Esophagus (tissue), 2 donors: ENCODE data around the gene DDO. TPM values are rescaled to one million over a fixed set of nuclear protein-coding genes. Genes with fewer than 3 reads are reported as not detected.
A peak's percentile ranks its signal among the peaks of the same experiment; 100 is the strongest.

ENCODE experiments used
- H3K27ac ChIP-seq, 2 donors: one replicate each; pipeline ENCODE4 v1.5.1; 2013; ENCODE audit warnings: low read depth in 2 of 2, mild to moderate bottlenecking in 2 of 2, inconsistent platforms in 1 of 2, low read length in 1 of 2, moderate library complexity in 1 of 2
- H3K27me3 ChIP-seq, 2 donors: one replicate each; pipeline ENCODE4 v1.6.1; 2013; ENCODE audit warnings: low read length in 2 of 2, control low read depth in 1 of 2, mild to moderate bottlenecking in 1 of 2; ENCODE audit not compliant: insufficient read depth in 2 of 2, control insufficient read depth in 1 of 2
- H3K36me3 ChIP-seq, 2 donors: one replicate each; pipeline ENCODE4 v1.6.1; 2013; ENCODE audit warnings: low read length in 1 of 2; ENCODE audit not compliant: control insufficient read depth in 2 of 2, insufficient read depth in 2 of 2
- H3K4me1 ChIP-seq, 2 donors: one replicate each; pipeline ENCODE4 v1.6.1; 2013; ENCODE audit warnings: low read length in 1 of 2; ENCODE audit not compliant: control insufficient read depth in 2 of 2, insufficient read depth in 2 of 2
- H3K4me3 ChIP-seq, 2 donors: one replicate each; pipeline ENCODE4 v1.5.1; 2013; ENCODE audit warnings: low read length in 2 of 2, mild to moderate bottlenecking in 2 of 2, low read depth in 1 of 2, moderate library complexity in 1 of 2
- H3K9me3 ChIP-seq, 2 donors: one replicate each; pipeline ENCODE4 v1.6.1; 2013; ENCODE audit warnings: mild to moderate bottlenecking in 2 of 2, low read depth in 1 of 2, low read length in 1 of 2, moderate library complexity in 1 of 2; ENCODE audit not compliant: control insufficient read depth in 2 of 2, insufficient read depth in 1 of 2
- WGBS, 2 donors: extraction: QIAGEN DNeasy Blood & Tissue Kit; methylation state at CpG; one replicate each; pipeline ENCODE4 v1.1.7; 2013; 5-methylcytosine and 5-hydroxymethylcytosine counted together
- polyA plus RNA-seq, 2 donors: library from polyadenylated mRNA; stranded (reverse); fragments of 200-250 nt; gene quantifications; one replicate each; pipeline ENCODE4 v1.2.3, GENCODE V29; 2013
- donor health status: healthy with polysubstance abuse.
- donor health status: Bipolar disorder and iron deficiency.

DDO gene
- polyA plus RNA-seq, 2 donors = 0.28 to 0.34 TPM

DNA sequence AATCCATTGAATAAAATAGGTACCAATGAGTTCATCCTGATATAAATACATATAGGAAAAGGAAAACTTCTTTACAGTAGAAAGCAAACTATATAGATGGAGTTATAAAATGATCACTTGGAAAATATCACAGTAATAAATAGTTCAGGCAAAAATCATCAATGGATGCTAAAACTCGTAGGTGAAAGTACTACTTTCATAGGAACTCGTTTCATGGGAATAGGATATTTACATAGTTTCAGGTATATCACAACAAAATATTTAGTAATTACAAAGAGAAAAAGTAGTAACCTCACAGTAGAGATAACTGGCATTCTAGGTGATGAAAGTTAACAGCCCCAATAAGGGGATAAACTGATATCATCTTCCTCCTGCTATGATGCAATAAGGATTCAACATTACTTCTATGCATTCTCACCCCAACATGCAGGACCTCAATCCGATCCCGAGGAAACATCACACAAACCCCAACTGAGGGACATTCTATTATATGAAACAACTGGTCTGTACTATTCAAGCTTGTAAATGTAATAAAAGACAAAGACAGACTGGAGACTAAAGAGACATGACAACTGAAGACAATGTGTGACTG, 13.7 kb downstream of the DDO start:
- no peaks in the 10 kb centered on the region for H3K9me3 ChIP-seq
- no peaks in the 10 kb centered on the region for H3K27me3 ChIP-seq
- no peak overlapping the region for H3K4me3 ChIP-seq
- 88% methylated on average over 4 of the region's 4 CpGs for WGBS, 2 donors
- peaks cover 0 to 3% of the 10 kb centered on the region in 2 donors for H3K4me1 ChIP-seq
- no peak overlapping the region for H3K27ac ChIP-seq
- no peaks in the 10 kb centered on the region for H3K36me3 ChIP-seq

DNA sequence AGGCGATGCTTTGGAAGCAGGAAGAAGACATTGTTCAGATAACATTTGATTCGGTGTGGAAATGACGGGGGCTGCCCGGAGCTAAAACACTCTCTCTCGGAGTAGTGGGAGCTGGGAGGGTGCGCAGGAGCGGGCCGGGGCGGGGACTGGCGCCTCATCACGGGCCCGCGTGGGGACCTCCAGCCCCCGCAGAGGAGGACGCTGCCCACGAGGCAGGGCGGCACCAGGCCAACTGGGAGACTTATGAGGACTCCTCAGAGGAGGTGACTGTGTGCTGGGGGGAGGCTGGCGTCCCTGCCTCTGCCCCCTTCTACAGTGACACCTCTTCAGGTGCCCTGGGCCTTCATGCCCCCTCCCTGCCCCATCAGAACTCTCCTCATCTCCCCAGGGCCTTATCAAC, 15.2 kb downstream of the DDO start:
- WGBS, 2 donors = 47 to 69% methylated on average over 16 to 18 of the region's 18 CpGs
- Histone ChIP-seq H3K27me3 (no peaks in the 10 kb centered on the region), H3K9me3 (no peaks in the 10 kb centered on the region), H3K36me3 (no peaks in the 10 kb centered on the region), H3K27ac (no peak overlapping the region), H3K4me3 (peak overlapping the region; percentile 34 to 48), H3K4me1 (peaks cover 0 to 3% of the 10 kb centered on the region in 2 donors)

DNA sequence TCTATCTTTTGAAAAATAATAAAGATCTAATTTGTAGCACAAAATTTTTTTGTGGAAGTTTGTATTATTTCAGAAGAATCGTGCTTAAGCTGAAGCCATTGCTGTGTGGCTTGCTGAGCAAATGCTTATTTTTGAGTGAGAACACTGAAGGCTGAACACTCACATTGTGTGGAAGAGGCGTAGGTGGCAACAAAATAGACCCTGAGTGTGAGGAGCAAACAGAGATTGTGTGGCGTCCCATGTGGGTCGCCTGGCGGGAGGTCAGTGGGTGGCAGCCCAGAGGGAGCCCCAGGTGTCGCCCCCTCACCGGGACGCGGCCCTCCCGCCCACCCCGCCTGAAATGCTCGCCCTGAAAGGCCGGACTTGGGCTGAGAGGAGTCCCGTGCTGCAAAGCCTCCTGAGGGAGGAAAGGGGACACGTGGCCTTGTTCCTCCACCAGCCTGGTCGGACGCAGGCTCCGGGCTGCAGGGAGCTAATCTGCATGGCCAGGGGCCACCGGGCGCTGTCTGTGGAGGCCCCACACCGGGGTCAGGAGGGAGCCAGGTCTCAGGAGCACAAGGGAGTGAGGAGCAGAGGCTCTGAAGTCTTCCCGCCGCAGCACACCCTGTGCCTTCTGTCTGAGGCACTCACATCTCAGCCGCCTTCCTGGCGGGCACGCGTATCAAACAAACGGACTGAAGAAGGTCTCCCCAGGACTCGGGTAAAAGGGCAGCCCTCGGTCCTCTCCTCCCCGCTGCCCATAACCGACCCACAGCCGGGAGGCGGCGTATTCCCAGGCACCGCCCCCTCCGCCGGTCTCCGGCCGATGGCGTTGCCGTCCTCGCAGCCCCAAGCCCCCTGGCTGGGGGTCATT, 15.9 kb downstream of the DDO start:
- H3K36me3 ChIP-seq = no peaks in the 10 kb centered on the region
- no peaks in the 10 kb centered on the region for H3K9me3 ChIP-seq
- H3K27ac ChIP-seq = no peak overlapping the region
- H3K4me3 ChIP-seq = peak overlapping the region; percentile 34 to 48
- H3K4me1 ChIP-seq = peaks cover 0 to 3% of the 10 kb centered on the region in 2 donors
- no peaks in the 10 kb centered on the region for H3K27me3 ChIP-seq
- 24 to 43% methylated on average over 41 to 43 of the region's 43 CpGs for WGBS, 2 donors

DNA sequence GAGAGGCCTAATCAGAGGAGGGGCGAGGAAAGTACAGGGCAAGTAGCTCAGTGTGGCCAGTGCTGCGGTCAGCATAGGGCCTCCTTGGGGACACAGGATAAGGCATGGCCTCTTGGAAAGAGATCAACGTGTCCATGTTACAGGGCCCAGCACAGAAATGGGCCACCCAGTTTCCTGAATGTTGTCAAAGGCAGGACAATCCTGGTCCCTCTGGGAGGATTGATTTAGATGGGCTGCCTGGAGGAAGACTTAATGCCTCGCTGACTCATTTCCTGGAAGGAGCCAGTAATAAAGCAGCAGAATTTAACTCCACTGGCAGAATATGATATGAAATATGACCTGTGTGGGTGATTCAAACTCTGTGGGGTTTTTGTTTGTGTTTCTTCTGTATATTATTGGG, 16.6 kb downstream of the DDO start:
- H3K36me3 ChIP-seq = no peaks in the 10 kb centered on the region
- WGBS, 2 donors = 88 to 90% methylated on average over 4 of the region's 4 CpGs
- H3K27me3 ChIP-seq = no peaks in the 10 kb centered on the region
- no peak overlapping the region for H3K27ac ChIP-seq
- no peak overlapping the region for H3K4me3 ChIP-seq
- peaks cover 0 to 3% of the 10 kb centered on the region in 2 donors for H3K4me1 ChIP-seq
- no peaks in the 10 kb centered on the region for H3K9me3 ChIP-seq

DNA sequence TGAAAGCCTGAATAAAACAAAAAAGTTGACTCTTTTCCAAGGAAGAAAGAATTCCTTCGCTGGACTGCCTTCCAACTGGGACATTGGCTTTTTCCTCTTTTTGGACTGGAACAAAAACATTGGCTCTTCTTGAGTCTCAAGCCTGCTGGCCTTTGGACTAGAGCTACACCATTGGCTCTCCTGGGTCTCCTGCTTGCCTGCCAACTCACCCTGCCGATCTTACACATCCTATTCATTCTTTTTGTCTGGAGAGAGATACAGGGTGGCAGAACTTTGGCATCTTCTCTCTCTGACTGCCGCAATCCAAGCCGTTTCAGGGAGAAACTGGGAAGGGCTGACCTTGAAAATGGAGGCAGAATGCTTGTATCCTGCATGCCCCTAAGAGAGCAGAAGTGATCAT, 20.2 kb downstream of the DDO start:
- H3K4me1 ChIP-seq = peaks cover 0 to under 1% of the 10 kb centered on the region in 2 donors
- H3K27ac ChIP-seq = no peak overlapping the region
- no peaks in the 10 kb centered on the region for H3K27me3 ChIP-seq
- H3K36me3 ChIP-seq = no peaks in the 10 kb centered on the region
- no peak overlapping the region for H3K4me3 ChIP-seq
- H3K9me3 ChIP-seq = no peaks in the 10 kb centered on the region
- WGBS, 2 donors = 51 to 58% methylated on average over 4 of the region's 4 CpGs

DNA sequence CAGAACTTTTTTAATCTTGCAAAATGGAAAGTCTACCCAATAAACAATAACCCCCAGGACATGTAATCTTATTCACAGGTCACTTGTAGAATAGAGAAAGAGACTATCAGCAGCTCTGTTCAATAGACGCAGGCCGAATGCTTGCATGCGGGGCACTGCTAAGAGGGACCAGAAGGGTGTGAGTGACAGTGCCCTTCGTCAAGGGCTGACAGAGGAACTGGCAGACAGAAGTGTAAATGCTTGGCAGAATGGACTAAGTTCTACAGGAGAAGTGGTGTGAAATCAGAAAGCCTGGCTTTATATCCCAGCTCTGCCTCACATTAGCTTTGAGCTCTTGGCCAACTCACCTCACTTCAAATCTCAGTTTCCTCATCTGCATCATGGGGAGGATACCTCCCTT, 21.0 kb downstream of the DDO start:
- WGBS, 2 donors = 93 to 97% methylated on average over 4 of the region's 4 CpGs
- Histone ChIP-seq H3K27me3 (no peaks in the 10 kb centered on the region), H3K4me1 (no peaks in the 10 kb centered on the region), H3K27ac (no peak overlapping the region), H3K4me3 (no peak overlapping the region), H3K36me3 (no peaks in the 10 kb centered on the region), H3K9me3 (no peaks in the 10 kb centered on the region)

DNA sequence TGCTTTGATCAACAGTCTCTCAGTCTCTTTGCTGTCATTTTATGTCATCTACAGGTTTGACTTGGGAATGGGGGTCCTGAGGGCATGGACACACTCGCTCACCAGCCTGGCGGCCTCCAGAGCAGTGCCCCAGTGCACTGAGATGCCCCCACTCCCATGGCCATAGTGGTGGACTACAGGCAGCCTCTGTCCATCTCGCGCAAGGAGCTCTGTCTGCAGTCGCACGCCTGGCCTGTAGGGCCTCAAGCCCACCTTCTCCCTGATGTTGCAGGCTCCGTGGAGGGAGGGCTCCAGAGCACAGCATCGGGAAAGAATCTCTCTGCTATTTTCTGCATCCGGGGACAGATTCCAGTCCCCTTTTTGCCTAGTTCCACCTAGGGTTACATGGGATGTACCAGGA, 22.6 kb downstream of the DDO start:
- H3K9me3 ChIP-seq = no peaks in the 10 kb centered on the region
- WGBS, 2 donors = 75 to 78% methylated on average over 9 of the region's 9 CpGs
- no peak overlapping the region for H3K27ac ChIP-seq

DNA sequence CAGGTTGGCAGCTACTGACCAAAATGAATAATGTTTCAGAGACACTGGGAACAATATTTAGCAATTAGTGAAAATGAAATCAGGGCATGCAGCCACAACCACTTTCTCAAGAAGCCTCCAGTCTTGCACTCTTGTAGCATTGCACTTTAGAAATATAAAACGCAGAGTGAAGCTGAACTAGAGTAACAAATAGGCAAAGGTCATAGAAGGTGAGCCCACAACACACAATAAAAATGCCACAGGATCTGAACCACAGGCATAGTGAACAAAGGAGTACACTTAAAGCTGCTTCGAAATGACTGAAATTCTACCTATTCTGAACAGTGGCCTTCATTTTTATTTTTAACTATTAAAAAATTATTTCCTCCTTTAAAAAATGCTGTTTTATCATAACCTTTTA, 25.0 kb downstream of the DDO start:
- Histone ChIP-seq H3K27ac (no peak overlapping the region), H3K4me3 (no peak overlapping the region), H3K36me3 (no peaks in the 10 kb centered on the region), H3K4me1 (no peaks in the 10 kb centered on the region), H3K27me3 (no peaks in the 10 kb centered on the region), H3K9me3 (no peaks in the 10 kb centered on the region)
- 35 to 41% methylated on average over 2 of the region's 2 CpGs for WGBS, 2 donors

More for the DNA sequence above, 22.6 kb downstream of the DDO start:
- no peaks in the 10 kb centered on the region for H3K36me3 ChIP-seq
- H3K27me3 ChIP-seq = no peaks in the 10 kb centered on the region
- no peaks in the 10 kb centered on the region for H3K4me1 ChIP-seq
- H3K4me3 ChIP-seq = no peak overlapping the region

DNA sequence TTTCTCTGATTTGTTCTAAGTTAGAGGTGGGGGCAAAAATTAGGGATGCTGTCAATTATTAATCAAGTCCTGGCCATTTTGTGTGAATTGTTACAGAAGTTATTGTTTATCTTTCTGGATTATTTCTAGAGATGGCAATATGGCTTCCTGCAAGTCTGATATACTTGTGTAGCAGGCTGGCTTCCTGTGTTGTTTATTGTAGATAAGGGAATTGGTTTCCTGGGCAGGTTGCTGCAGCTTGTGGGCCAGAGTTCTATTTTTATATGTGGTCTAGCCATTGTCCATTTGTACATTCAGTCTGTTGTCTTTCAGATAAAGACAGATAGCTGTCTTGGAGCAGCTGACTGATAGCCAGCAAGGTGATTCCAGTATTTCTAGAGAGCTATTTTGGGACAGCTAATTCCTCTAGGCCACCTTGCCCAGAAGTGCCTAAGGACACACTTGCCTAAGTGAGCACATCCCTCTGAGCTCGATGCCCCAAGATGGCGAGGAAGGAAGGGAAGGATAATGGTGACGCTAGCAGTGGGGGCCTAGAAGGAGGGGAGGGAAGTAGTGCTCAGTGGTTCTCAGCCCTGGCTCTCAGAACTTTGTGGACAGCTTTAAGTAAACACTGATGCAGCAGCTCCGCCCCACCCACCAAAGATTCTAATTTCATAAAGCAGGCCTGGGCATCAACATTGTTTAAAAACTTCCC, 25.5 kb downstream of the DDO start:
- WGBS, 2 donors = 72 to 76% methylated on average over 4 of the region's 4 CpGs
- H3K27me3 ChIP-seq = no peaks in the 10 kb centered on the region
- no peaks in the 10 kb centered on the region for H3K36me3 ChIP-seq
- H3K4me1 ChIP-seq = no peaks in the 10 kb centered on the region
- H3K4me3 ChIP-seq = no peak overlapping the region
- no peak overlapping the region for H3K27ac ChIP-seq
- H3K9me3 ChIP-seq = no peaks in the 10 kb centered on the region
